ENCODE measurements around the gene ZBTB2. TPM values are rescaled to one million over a fixed set of nuclear protein-coding genes. Genes with fewer than 3 reads are reported as not detected.
A peak's percentile ranks its signal among the peaks of the same experiment; 100 is the strongest.

ZBTB2 gene
- total RNA-seq, 1 experiment from 2014 or later = 8.9 TPM

- CTCF ChIA-PET = no interaction called here
- BruUV-seq (replicated peaks) = no TSS peak
- intact Hi-C loops (cut with micrococcal nuclease; ENCODE audit: unreplicated experiment) = loop anchor here (1.0 to 2.0 kb wide), 2 partner anchors 16 to 61 kb away; partner anchors contain the start of gene RMND1
Observed at GRCh38 chr6:151390851-151391470, 398 bp downstream of the ZBTB2 start.

GRCh38 chr6:151390276-151390850 is 996 bp downstream of the ZBTB2 start:
- peak; percentile 91 to 96 for DNase-seq

More at GRCh38 chr6:151390851-151391470, 398 bp downstream of the ZBTB2 start:
- Histone ChIP-seq H3K36me3 (ENCODE audit: low read depth) (peaks cover 10% of the 10 kb centered on the region), H3K79me2 (ENCODE audit: low read depth) (peaks cover 77% of the 10 kb centered on the region), H3K9me2 (ENCODE audit: insufficient read depth) (no peaks in the 10 kb centered on the region), H3K27ac (peak overlapping the region; percentile 98), H3K9me3 (ENCODE audit: insufficient read depth, low read depth) (no peaks in the 10 kb centered on the region; the same call in 1 of the 2 replicates), H3K27me3 (ENCODE audit: insufficient read depth, low read depth) (no peaks in the 10 kb centered on the region), H4K20me1 (ENCODE audit: insufficient read depth) (peaks cover 35% of the 10 kb centered on the region), H3F3A (ENCODE audit: insufficient read depth, low read depth) (peaks cover 49% of the 10 kb centered on the region), H2AFZ (no peak overlapping the region), H3K4me3 (peak overlapping the region; percentile 64), H3K4me2 (peak overlapping the region; percentile 90), H3K4me1 (replicated peaks; ENCODE audit: insufficient read depth) (peaks cover 49% of the 10 kb centered on the region)
- POLR2A ChIA-PET (ENCODE audit: unreplicated experiment) = interaction anchor here (0.6 kb wide), 1 partner anchor 36 kb away, joined by 8 read pairs; no protein-coding TSS in a partner anchor
- no peak for TF ChIP-seq EZH2 (IDR thresholded peaks at IDR 0.05; ENCODE audit: low read depth)
- no peak for TF ChIP-seq CTCF (conservative IDR thresholded peaks at IDR 0.05)
- peak in 1 of 2 experiments; percentile 49 for DNase-seq

More at GRCh38 chr6:151390276-151390850, 996 bp downstream of the ZBTB2 start:
- H3K36me3 ChIP-seq (ENCODE audit: low read depth) = peaks cover 9% of the 10 kb centered on the region
- peaks cover 49% of the 10 kb centered on the region for H3F3A ChIP-seq (ENCODE audit: insufficient read depth, low read depth)
- peaks cover 77% of the 10 kb centered on the region for H3K79me2 ChIP-seq (ENCODE audit: low read depth)
- peak overlapping the region; percentile 98 for H3K27ac ChIP-seq
- H2AFZ ChIP-seq = no peak overlapping the region
- no peaks in the 10 kb centered on the region for H3K9me2 ChIP-seq (ENCODE audit: insufficient read depth)
- peaks cover 31% of the 10 kb centered on the region for H4K20me1 ChIP-seq (ENCODE audit: insufficient read depth)
- ChIA-PET CTCF (no interaction called here), POLR2A (ENCODE audit: unreplicated experiment) (interaction anchor here (0.5 to 0.7 kb wide), 4 partner anchors 16 to 1642 kb away, joined by 4 to 10 read pairs (median 6); no protein-coding TSS in a partner anchor)
- peaks cover 49% of the 10 kb centered on the region for H3K4me1 ChIP-seq (replicated peaks; ENCODE audit: insufficient read depth)
- no peak for TF ChIP-seq EZH2 (IDR thresholded peaks at IDR 0.05; ENCODE audit: low read depth)
- no peak for TF ChIP-seq CTCF (conservative IDR thresholded peaks at IDR 0.05)
- H3K4me3 ChIP-seq = peak overlapping the region; percentile 75; the same call in 1 of the 2 replicates
- H3K9me3 ChIP-seq (ENCODE audit: insufficient read depth, low read depth) = no peaks in the 10 kb centered on the region; the same call in 1 of the 2 replicates
- H3K27me3 ChIP-seq (ENCODE audit: insufficient read depth, low read depth) = no peaks in the 10 kb centered on the region
- H3K4me2 ChIP-seq = peak overlapping the region; percentile 90
- BruUV-seq (replicated peaks) = no TSS peak
- intact Hi-C loops (cut with micrococcal nuclease; ENCODE audit: unreplicated experiment) = loop anchor here (1.0 to 2.0 kb wide), 2 partner anchors 16 to 62 kb away; partner anchors contain the start of gene RMND1

Measured in PC-9 (cell line).